Endothelial cell of umbilical vein (primary cell): ENCODE measurements around the gene NDFIP1. TPM values are rescaled to one million over a fixed set of nuclear protein-coding genes. Genes with fewer than 3 reads are reported as not detected.

Source experiments
- BruUV-seq: library from RNA; stranded (reverse); fragments of 400-500 nt; replicated peaks from 2 replicates; lab custom pipeline; 2021; lab: Mats Ljungman, UMichigan
- CTCF ChIA-PET: fragments of 300-600, 350-600 bp; sonication (Branson Sonifier 250); formaldehyde crosslinking; loops from one replicate; lab custom pipeline; 2021; ENCODE audit warnings: antibody characterized with exemption, inconsistent platforms; lab: Charles Lee
- POLR2A ChIA-PET: fragments of 300-600, 350-600 bp; sonication (Branson Sonifier 250); formaldehyde crosslinking; loops from one replicate; lab custom pipeline; 2021; ENCODE audit warnings: antibody characterized with exemption, inconsistent platforms; lab: Charles Lee
- DNase-seq: peaks from one replicate; pipeline ENCODE4 v3.0.0-alpha.2; 2011; ENCODE audit warnings: low read depth, low spot score
- FAIRE-seq: peaks from 2 replicates; lab custom pipeline; 2011; peaks lifted over from hg19 to GRCh38; lab: Jason Lieb, UNC
- H2AFZ ChIP-seq: 2 replicates; pipeline ENCODE4 v1.6.0; 2012; ENCODE audit warnings: low read depth, low read length, control low read depth, inconsistent platforms
- H3K27ac ChIP-seq: 2 replicates; pipeline ENCODE4 v1.5.1; 2011; ENCODE audit warnings: low read depth, mild to moderate bottlenecking, control low read depth, low read length, moderate library complexity; ENCODE audit not compliant: insufficient read depth
- H3K27me3 ChIP-seq, 2 experiments: 2 replicates each; pipeline versions ENCODE4 v1.6.0 to v1.6.1; 2011; ENCODE audit warnings: low read length in 2 of 2, mixed read lengths in 1 of 2; ENCODE audit not compliant: control insufficient read depth in 2 of 2, insufficient read depth in 2 of 2
- H3K36me3 ChIP-seq, 2 experiments: 2 replicates in 1 of 2; 3 replicates in 1 of 2; pipeline ENCODE4 v1.5.1; 2011; ENCODE audit warnings: low read length in 2 of 2, mild to moderate bottlenecking in 1 of 2, moderate library complexity in 1 of 2; ENCODE audit not compliant: control insufficient read depth in 2 of 2, insufficient read depth in 2 of 2; ENCODE audit errors: extremely low read depth in 1 of 2
- H3K4me1 ChIP-seq: 3 replicates; pipeline ENCODE4 v1.5.1; 2011; ENCODE audit warnings: mild to moderate bottlenecking, low read length; ENCODE audit not compliant: control insufficient read depth, insufficient read depth; ENCODE audit errors: extremely low read depth
- H3K4me2 ChIP-seq: 2 replicates; pipeline ENCODE4 v1.6.1; 2011; ENCODE audit warnings: low read length, control low read depth, mixed read lengths; ENCODE audit not compliant: insufficient read depth
- H3K4me3 ChIP-seq, 3 experiments: fragments of 200-600 bp in 1 of 3; sonication (generic), shearing (Covaris generic) in 1 of 3; replicated peaks in 1 of 3; 2 replicates each; pipeline ENCODE4 v1.5.1; 2011 to 2016; ENCODE audit warnings: control low read depth in 3 of 3, low read length in 3 of 3, mild to moderate bottlenecking in 2 of 3, inconsistent platforms in 1 of 3, low read depth in 1 of 3, moderate library complexity in 1 of 3; ENCODE audit not compliant: insufficient read depth in 1 of 3
- H3K79me2 ChIP-seq: 2 replicates; pipeline ENCODE4 v1.6.0; 2012; ENCODE audit warnings: low read length, inconsistent platforms; ENCODE audit not compliant: control insufficient read depth, insufficient read depth
- H3K9ac ChIP-seq: replicated peaks from 2 replicates; pipeline ENCODE3; 2011; ENCODE audit warnings: low read length, control low read depth; ENCODE audit not compliant: insufficient read depth; ENCODE audit errors: extremely low read depth
- H3K9me1 ChIP-seq: replicated peaks from 3 replicates; pipeline ENCODE4 v1.6.0; 2011; ENCODE audit warnings: mild to moderate bottlenecking, low read length; ENCODE audit not compliant: control insufficient read depth, insufficient read depth; ENCODE audit errors: extremely low read depth
- H3K9me3 ChIP-seq: replicated peaks from 2 replicates; pipeline ENCODE4 v1.5.1; 2012; ENCODE audit warnings: low read length, inconsistent platforms; ENCODE audit not compliant: control insufficient read depth, insufficient read depth
- H4K20me1 ChIP-seq: replicated peaks from 2 replicates; pipeline ENCODE3; 2011; ENCODE audit warnings: mild to moderate bottlenecking, low read length; ENCODE audit not compliant: control insufficient read depth, insufficient read depth; ENCODE audit errors: extremely low read depth
- GATA2 ChIP-seq: IDR thresholded peaks from 2 replicates; pipeline ENCODE4 v1.7.0; 2011; ENCODE audit warnings: low read depth, mild to moderate bottlenecking, moderate library complexity, mixed read lengths, low read length; ENCODE audit not compliant: insufficient read length, insufficient read depth
- POLR2A ChIP-seq: IDR thresholded peaks from 2 replicates; pipeline ENCODE4 v1.6.1; 2012; ENCODE audit warnings: low read depth, mild to moderate bottlenecking, control low read depth, low read length
- POLR2AphosphoS5 ChIP-seq: IDR thresholded peaks from 2 replicates; pipeline ENCODE4 v1.6.1; 2012; ENCODE audit warnings: low read depth, mild to moderate bottlenecking, control low read depth, low read length, moderate library complexity; ENCODE audit not compliant: insufficient read depth
- dilution Hi-C: fragments of 300-500 bp; cut with MboI; formaldehyde crosslinking; loops from one replicate; pipeline ENCODE4 v1.15.0; 2019; ENCODE audit warnings: low sequenced_read_pairs; ENCODE audit not compliant: extremely low pct_ligation_motif_present
- intact Hi-C: fragments of 100-400 bp; cut with micrococcal nuclease; formaldehyde crosslinking; loops from one replicate; pipeline ENCODE4 v1.10.0; 2022
- polyA plus RNA-seq, 4 experiments: library from polyadenylated mRNA; depleted of rRNA in 3 of 4; stranded (reverse) in 3 of 4; unstranded in 1 of 4; fragments of >200 nt; gene quantifications; 2 replicates each; pipeline versions ENCODE4 v1.2.1 to v1.2.3, GENCODE V29; 2011 to 2012; ENCODE audit warnings: missing spikeins in 1 of 4
- total RNA-seq: library from RNA; stranded (reverse); gene quantifications from 2 replicates; pipeline ENCODE4 v1.2.3, GENCODE V29; 2021
- TF ChIP-seq, protein P1 (sequence below), 2 donors: IDR thresholded peaks; 1 replicate in 1 of 2; 2 replicates in 1 of 2; pipeline ENCODE4 v1.5.1; 2011; ENCODE audit warnings: low read length in 2 of 2, mild to moderate bottlenecking in 2 of 2, moderate library complexity in 2 of 2, control low read depth in 1 of 2, inconsistent platforms in 1 of 2, low read depth in 1 of 2; ENCODE audit not compliant: insufficient read depth in 1 of 2; ENCODE audit errors: extremely low read depth in 1 of 2
- TF ChIP-seq, protein P2 (sequence below): IDR thresholded peaks from 2 replicates; pipeline ENCODE4 v1.6.1; 2011; ENCODE audit not compliant: insufficient read depth, insufficient read length

The NDFIP1 gene
- total and polyA plus RNA-seq, 2 donors (not counting 3 experiments of a cell fraction or from before 2014, with no cell fraction given): 12.3 to 42.6 TPM

DNA sequence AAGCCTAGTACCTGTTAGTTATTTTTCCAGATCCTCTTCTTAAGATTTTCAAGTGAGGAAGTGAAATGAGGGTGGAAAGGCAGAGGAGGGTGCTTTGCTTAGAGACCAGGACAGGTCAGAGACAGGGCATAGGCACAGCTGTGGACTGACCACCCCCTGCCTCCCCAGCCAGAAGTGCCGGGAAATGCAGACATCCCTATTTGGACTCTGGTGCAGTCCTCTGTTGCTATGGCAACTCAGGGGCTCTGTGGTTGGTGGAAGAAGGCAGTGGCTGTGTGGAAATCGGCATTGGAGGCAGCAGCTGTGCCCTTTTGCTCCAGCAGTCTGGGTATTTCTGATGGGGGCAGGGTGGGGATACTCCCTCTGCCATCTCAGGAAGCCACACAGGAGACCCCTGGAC is 43.3 kb upstream of the NDFIP1 start:
- H2AFZ ChIP-seq: no peak overlapping the region
- peaks cover 6 to 8% of the 10 kb centered on the region in 2 experiments for H3K27me3 ChIP-seq
- H3K27ac ChIP-seq: no peak overlapping the region
- H3K4me1 ChIP-seq: peaks cover 9% of the 10 kb centered on the region
- ChIA-PET POLR2A (interaction anchor here (0.6 to 0.7 kb wide), 2 partner anchors 28 to 91 kb away, joined by 5 to 7 read pairs; no protein-coding TSS in a partner anchor), CTCF (interaction anchor here (1.1 kb wide), 1 partner anchor 13 kb away, joined by 8 read pairs; no protein-coding TSS in a partner anchor)
- intact Hi-C loops (no loop called here), dilution Hi-C loops (no loop called here)
- no peaks in the 10 kb centered on the region for H3K9me1 ChIP-seq
- no peak overlapping the region for H3K4me3 ChIP-seq
- FAIRE-seq: no peak
- TF ChIP-seq POLR2A: no peak
- no peak overlapping the region for H3K9ac ChIP-seq
- no peak for DNase-seq
- H4K20me1 ChIP-seq: no peaks in the 10 kb centered on the region
- no peaks in the 10 kb centered on the region for H3K36me3 ChIP-seq
- H3K79me2 ChIP-seq: no peaks in the 10 kb centered on the region
- no peaks in the 10 kb centered on the region for H3K9me3 ChIP-seq
- H3K4me2 ChIP-seq: no peak overlapping the region
- no TSS peak for BruUV-seq

DNA sequence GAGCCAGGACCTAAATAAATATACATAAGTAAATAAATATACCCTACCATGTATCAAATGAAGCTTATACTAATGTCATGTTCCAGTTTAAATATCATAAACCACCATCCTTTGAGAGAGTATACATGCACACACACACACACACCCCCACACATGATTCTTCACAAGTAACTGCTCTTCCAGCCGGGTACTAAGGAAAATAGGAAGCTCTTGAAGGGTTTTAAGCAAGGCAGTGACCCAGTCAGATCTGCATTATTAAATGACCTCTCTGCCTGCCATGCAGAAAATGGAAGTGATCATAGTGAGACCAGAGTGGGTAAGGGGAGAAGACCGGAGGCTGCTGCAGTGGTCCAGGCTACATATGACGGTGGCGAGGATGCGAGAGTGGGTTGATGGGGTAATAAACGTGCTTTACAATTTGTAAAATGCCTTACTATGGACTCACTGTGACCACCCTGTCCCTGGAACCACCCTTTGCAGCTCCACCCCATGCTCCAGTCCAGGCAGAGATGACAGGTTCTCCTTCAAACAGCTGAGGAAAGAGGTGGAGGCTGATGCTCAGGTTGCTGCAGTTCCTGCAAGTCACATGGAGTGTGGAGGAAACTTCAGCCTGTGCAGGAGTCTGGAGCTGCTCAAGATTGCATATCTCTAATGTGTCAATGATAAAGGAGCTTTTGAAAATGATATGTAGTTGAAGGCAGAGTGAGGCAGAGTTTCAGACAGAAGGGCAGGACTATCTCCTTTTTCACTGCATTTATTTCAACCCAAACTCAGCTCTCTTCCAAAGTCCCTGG is 38.8 kb upstream of the NDFIP1 start:
- TF ChIP-seq, protein P1, sequence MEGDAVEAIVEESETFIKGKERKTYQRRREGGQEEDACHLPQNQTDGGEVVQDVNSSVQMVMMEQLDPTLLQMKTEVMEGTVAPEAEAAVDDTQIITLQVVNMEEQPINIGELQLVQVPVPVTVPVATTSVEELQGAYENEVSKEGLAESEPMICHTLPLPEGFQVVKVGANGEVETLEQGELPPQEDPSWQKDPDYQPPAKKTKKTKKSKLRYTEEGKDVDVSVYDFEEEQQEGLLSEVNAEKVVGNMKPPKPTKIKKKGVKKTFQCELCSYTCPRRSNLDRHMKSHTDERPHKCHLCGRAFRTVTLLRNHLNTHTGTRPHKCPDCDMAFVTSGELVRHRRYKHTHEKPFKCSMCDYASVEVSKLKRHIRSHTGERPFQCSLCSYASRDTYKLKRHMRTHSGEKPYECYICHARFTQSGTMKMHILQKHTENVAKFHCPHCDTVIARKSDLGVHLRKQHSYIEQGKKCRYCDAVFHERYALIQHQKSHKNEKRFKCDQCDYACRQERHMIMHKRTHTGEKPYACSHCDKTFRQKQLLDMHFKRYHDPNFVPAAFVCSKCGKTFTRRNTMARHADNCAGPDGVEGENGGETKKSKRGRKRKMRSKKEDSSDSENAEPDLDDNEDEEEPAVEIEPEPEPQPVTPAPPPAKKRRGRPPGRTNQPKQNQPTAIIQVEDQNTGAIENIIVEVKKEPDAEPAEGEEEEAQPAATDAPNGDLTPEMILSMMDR (IDR thresholded peaks at IDR 0.05; ENCODE audit: extremely low read depth in 1 of 2, insufficient read depth in 1 of 2, low read depth in 1 of 2, low read length in 2 of 2): no peak
- TF ChIP-seq POLR2A (no peak), GATA2 (no peak), POLR2AphosphoS5 (no peak)
- TF ChIP-seq, protein P2, sequence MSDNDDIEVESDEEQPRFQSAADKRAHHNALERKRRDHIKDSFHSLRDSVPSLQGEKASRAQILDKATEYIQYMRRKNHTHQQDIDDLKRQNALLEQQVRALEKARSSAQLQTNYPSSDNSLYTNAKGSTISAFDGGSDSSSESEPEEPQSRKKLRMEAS: no peak
- ChIA-PET POLR2A (no interaction called here), CTCF (interaction anchor here (1.6 to 2.2 kb wide), 2 partner anchors 22 to 82 kb away, joined by 3 to 5 read pairs; no protein-coding TSS in a partner anchor)
- Histone ChIP-seq H3K27me3 (peaks cover 8 to 10% of the 10 kb centered on the region in 2 experiments), H4K20me1 (no peaks in the 10 kb centered on the region), H3K27ac (no peak overlapping the region), H3K4me2 (no peak overlapping the region), H3K79me2 (no peaks in the 10 kb centered on the region), H3K4me3 (no peak overlapping the region), H3K9me3 (no peaks in the 10 kb centered on the region), H2AFZ (no peak overlapping the region), H3K9me1 (no peaks in the 10 kb centered on the region), H3K4me1 (no peaks in the 10 kb centered on the region), H3K9ac (no peak overlapping the region), H3K36me3 (no peaks in the 10 kb centered on the region)
- DNase-seq: no peak
- no TSS peak for BruUV-seq
- FAIRE-seq: no peak
- dilution Hi-C loops: no loop called here
- intact Hi-C loops: loop anchor here (2.0 kb wide), 1 partner anchor 13 kb away; no protein-coding TSS in a partner anchor
